Measurements from ENCODE around the gene MYO1D. TPM values are rescaled to one million over a fixed set of nuclear protein-coding genes. Genes with fewer than 3 reads are reported as not detected.

Gene MYO1D
- total RNA-seq, 2 donors from 2014 or later, result 42.9 to 43.7 TPM

DNA sequence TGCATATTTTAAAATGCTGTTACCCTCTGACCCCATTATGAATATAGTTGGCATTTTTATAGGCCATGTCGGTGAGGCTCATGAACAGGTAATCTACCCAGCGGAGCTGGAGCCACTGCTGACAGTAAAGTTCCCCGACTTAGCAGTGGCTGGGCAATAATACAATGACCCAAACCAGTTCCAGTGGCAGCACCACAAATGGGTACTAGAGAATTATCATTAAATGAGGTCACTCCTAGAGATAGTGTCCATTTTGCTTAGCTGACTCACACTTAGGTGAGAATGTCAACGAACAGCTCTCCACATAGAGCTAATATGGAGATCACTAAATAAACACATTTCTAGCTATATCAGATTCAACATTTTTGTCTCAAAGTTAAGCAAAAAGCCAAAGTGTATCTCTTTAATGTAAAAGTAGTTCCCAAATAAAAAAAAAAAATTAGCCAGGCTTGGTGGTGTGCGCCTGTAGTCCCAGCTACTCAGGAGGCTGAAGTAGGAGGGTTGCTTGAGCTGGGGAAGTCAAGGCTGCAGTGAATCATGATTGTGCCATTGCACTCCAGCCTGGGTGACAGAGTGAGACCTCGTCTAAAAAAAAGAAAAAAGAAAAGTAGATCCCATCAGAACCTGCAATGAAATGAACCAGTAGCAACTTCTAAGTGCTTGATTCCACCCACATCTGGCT is 7.4 kb downstream of the MYO1D start:
- no peak overlapping the region for H3K9ac ChIP-seq (ENCODE audit: extremely low read depth, low read length, poor library complexity, severe bottlenecking)
- H3K36me3 ChIP-seq (ENCODE audit: control insufficient read depth, insufficient read depth, low read length), result no peaks in the 10 kb centered on the region
- Mint-ChIP-seq H3K27me3 (ENCODE audit: insufficient read depth) (no peaks in the 10 kb centered on the region), H3K36me3 (ENCODE audit: low read depth) (peaks cover 2% of the 10 kb centered on the region), H3K9me3 (no peaks in the 10 kb centered on the region), H3K4me1 (peaks cover 19% of the 10 kb centered on the region), H3K27ac (no peak overlapping the region), H3K4me3 (no peak overlapping the region)
- H3K4me3 ChIP-seq (ENCODE audit: low read length), result no peak overlapping the region
- no peak overlapping the region for H3K27ac ChIP-seq (ENCODE audit: low read depth, low read length)
- no peaks in the 10 kb centered on the region for H3K27me3 ChIP-seq (ENCODE audit: control insufficient read depth, insufficient read depth, low read length, poor library complexity, severe bottlenecking)
- WGBS, 2 experiments (ENCODE audit: insufficient coverage in 1 of 2, insufficient read length in 1 of 2), result 97 to 100% methylated on average over 4 to 6 of the region's 6 CpGs
- no peak for DNase-seq
- no peaks in the 10 kb centered on the region for H3K9me3 ChIP-seq (ENCODE audit: control insufficient read depth, low read length)
- TF ChIP-seq, protein P1, sequence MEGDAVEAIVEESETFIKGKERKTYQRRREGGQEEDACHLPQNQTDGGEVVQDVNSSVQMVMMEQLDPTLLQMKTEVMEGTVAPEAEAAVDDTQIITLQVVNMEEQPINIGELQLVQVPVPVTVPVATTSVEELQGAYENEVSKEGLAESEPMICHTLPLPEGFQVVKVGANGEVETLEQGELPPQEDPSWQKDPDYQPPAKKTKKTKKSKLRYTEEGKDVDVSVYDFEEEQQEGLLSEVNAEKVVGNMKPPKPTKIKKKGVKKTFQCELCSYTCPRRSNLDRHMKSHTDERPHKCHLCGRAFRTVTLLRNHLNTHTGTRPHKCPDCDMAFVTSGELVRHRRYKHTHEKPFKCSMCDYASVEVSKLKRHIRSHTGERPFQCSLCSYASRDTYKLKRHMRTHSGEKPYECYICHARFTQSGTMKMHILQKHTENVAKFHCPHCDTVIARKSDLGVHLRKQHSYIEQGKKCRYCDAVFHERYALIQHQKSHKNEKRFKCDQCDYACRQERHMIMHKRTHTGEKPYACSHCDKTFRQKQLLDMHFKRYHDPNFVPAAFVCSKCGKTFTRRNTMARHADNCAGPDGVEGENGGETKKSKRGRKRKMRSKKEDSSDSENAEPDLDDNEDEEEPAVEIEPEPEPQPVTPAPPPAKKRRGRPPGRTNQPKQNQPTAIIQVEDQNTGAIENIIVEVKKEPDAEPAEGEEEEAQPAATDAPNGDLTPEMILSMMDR (conservative IDR thresholded peaks at IDR 0.05), result no peak
- H3K4me1 ChIP-seq (ENCODE audit: control insufficient read depth, insufficient read depth, low read length), result peaks cover 4% of the 10 kb centered on the region

DNA sequence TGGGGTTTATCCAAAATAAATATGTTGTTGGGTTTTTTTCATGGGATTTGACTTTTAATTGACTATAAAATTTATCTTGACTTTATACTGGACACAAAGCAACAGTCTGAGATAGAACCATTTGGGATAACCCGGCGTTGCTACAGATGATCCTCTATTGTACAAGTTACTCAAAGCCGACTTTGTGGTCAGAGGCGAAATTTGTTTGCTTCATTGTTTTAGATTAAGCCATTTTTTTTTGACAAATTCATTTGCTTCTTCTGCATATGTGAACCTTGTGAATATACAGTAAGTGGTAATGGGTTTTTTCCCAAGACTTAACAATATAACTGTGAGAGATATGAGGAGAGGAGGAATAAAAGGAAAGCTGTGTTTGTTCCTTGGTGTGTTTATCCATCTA is 11.8 kb downstream of the MYO1D start:
- H3K9me3 Mint-ChIP-seq, result no peaks in the 10 kb centered on the region
- DNase-seq, result no peak
- no peak overlapping the region for H3K4me3 Mint-ChIP-seq
- H3K27me3 ChIP-seq (ENCODE audit: control insufficient read depth, insufficient read depth, low read length, poor library complexity, severe bottlenecking), result no peaks in the 10 kb centered on the region
- no peaks in the 10 kb centered on the region for H3K36me3 ChIP-seq (ENCODE audit: control insufficient read depth, insufficient read depth, low read length)
- WGBS, 2 experiments (ENCODE audit: insufficient coverage in 1 of 2, insufficient read length in 1 of 2), result 93 to 96% methylated on average over 4 of the region's 4 CpGs
- TF ChIP-seq, protein P1 (conservative IDR thresholded peaks at IDR 0.05), result no peak
- H3K9me3 ChIP-seq (ENCODE audit: control insufficient read depth, low read length), result no peaks in the 10 kb centered on the region
- H3K4me1 Mint-ChIP-seq, result peaks cover 20% of the 10 kb centered on the region
- H3K4me1 ChIP-seq (ENCODE audit: control insufficient read depth, insufficient read depth, low read length), result peaks cover 10% of the 10 kb centered on the region
- H3K36me3 Mint-ChIP-seq (ENCODE audit: low read depth), result peaks cover 4% of the 10 kb centered on the region
- H3K27ac ChIP-seq (ENCODE audit: low read depth, low read length), result no peak overlapping the region
- H3K27me3 Mint-ChIP-seq (ENCODE audit: insufficient read depth), result no peaks in the 10 kb centered on the region
- H3K9ac ChIP-seq (ENCODE audit: extremely low read depth, low read length, poor library complexity, severe bottlenecking), result no peak overlapping the region
- no peak overlapping the region for H3K4me3 ChIP-seq (ENCODE audit: low read length)
- H3K27ac Mint-ChIP-seq, result no peak overlapping the region

DNA sequence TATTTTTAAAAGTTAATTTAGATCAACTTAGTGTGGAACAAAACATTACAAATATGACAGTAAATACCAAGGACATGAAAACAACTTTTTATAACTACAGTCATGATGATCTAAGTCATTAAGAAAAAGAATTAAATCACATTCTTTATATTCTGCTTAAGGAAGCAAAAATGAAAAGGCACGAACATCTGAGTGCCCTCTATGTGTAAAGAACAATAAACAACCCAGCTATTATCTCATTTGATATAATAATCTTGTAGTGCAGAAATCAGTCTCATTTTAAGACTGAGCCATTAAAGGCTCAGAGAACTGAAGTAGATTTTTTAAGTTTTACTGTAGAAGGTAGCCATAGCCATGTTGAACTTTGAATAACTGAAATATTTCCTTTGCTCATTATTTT is 13.4 kb downstream of the MYO1D start:
- peaks cover 11% of the 10 kb centered on the region for H3K4me1 ChIP-seq (ENCODE audit: control insufficient read depth, insufficient read depth, low read length)
- no CpG with 5 or more reads among the region's 1 CpG for WGBS, 2 experiments (ENCODE audit: insufficient coverage in 1 of 2, insufficient read length in 1 of 2)

More for the DNA sequence above, 13.4 kb downstream of the MYO1D start:
- Mint-ChIP-seq H3K4me1 (peaks cover 24% of the 10 kb centered on the region), H3K4me3 (no peak overlapping the region), H3K9me3 (no peaks in the 10 kb centered on the region), H3K27me3 (ENCODE audit: insufficient read depth) (no peaks in the 10 kb centered on the region), H3K27ac (no peak overlapping the region), H3K36me3 (ENCODE audit: low read depth) (peaks cover 4% of the 10 kb centered on the region)
- Histone ChIP-seq H3K27me3 (ENCODE audit: control insufficient read depth, insufficient read depth, low read length, poor library complexity, severe bottlenecking) (no peaks in the 10 kb centered on the region), H3K27ac (ENCODE audit: low read depth, low read length) (no peak overlapping the region), H3K9ac (ENCODE audit: extremely low read depth, low read length, poor library complexity, severe bottlenecking) (no peak overlapping the region), H3K4me3 (ENCODE audit: low read length) (no peak overlapping the region), H3K36me3 (ENCODE audit: control insufficient read depth, insufficient read depth, low read length) (no peaks in the 10 kb centered on the region), H3K9me3 (ENCODE audit: control insufficient read depth, low read length) (no peaks in the 10 kb centered on the region)
- TF ChIP-seq, protein P1 (conservative IDR thresholded peaks at IDR 0.05), result no peak
- no peak for DNase-seq
